Activated T-helper 1 cell treated with Interleukin-2 at 50 U/mL for 16 hours (primary cell): ENCODE data around the gene TBCD.
"Not testable (repeated sequence)": the region's sequence is repeated elsewhere in the genome, so short reads cannot be mapped to it uniquely, and the experiment has no call there.

Source experiments
- DNase-seq: peaks from one replicate; pipeline ENCODE4 v3.0.0-alpha.2; 2020; ENCODE audit warnings: low read depth

Gene TBCD

GRCh38 chr17:82767041-82767754, 15.3 kb downstream of the TBCD start:
- no peak for DNase-seq

- DNase-seq = no peak
Measured at GRCh38 chr17:82769041-82769440, 17.2 kb downstream of the TBCD start.

- no peak for DNase-seq
Measured at GRCh38 chr17:82772026-82772425, 20.2 kb downstream of the TBCD start.

- not testable (repeated sequence) for DNase-seq
Measured at GRCh38 chr17:82774456-82774855, 22.6 kb downstream of the TBCD start.

DNA sequence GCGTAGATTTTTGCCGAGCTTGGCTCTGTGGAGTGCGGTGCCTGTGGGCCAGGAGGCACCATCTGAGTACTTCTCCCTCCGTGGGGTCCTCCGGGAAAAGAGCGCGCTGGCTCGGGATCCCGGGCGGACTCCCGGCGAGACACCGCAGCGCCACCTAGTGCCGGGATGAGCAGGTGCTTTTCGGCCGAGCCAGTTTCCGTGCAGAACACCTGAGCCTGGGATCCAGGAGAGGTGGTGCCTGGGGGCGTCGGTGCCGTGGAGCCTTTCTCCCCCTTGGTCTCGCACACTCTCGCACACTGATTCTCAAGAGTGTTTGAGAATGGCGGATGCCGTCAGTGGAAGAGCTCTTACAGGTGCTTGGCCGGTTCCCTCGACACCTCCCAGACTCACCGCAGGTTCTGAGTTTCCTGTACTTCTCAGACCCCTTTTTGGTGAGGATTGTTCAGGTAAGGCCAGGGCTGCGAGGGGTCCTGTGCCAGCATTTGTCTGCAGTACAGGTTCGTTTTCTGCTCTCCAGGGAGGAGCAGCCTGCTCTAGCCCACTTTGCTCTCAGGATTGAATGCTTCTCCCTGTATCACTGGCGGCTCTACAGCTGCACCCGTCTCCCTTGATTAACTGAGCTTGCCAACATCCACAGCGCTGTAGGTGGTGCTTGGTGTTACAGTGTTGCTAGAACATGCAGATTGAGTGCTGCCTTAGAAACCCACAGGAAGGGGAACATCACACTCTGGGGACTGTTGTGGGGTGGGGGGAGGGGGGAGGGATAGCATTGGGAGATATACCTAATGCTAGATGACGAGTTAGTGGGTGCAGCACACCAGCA, 23.3 kb downstream of the TBCD start:
- DNase-seq = no peak

GRCh38 chr17:82776454-82776853, 24.6 kb downstream of the TBCD start:
- no peak for DNase-seq

GRCh38 chr17:82777778-82778375, 26.0 kb downstream of the TBCD start:
- not testable (repeated sequence) for DNase-seq

- no peak for DNase-seq
Measured at GRCh38 chr17:82779541-82779940, 27.7 kb downstream of the TBCD start.

GRCh38 chr17:82780195-82780594, 28.3 kb downstream of the TBCD start:
- DNase-seq = no peak

DNA sequence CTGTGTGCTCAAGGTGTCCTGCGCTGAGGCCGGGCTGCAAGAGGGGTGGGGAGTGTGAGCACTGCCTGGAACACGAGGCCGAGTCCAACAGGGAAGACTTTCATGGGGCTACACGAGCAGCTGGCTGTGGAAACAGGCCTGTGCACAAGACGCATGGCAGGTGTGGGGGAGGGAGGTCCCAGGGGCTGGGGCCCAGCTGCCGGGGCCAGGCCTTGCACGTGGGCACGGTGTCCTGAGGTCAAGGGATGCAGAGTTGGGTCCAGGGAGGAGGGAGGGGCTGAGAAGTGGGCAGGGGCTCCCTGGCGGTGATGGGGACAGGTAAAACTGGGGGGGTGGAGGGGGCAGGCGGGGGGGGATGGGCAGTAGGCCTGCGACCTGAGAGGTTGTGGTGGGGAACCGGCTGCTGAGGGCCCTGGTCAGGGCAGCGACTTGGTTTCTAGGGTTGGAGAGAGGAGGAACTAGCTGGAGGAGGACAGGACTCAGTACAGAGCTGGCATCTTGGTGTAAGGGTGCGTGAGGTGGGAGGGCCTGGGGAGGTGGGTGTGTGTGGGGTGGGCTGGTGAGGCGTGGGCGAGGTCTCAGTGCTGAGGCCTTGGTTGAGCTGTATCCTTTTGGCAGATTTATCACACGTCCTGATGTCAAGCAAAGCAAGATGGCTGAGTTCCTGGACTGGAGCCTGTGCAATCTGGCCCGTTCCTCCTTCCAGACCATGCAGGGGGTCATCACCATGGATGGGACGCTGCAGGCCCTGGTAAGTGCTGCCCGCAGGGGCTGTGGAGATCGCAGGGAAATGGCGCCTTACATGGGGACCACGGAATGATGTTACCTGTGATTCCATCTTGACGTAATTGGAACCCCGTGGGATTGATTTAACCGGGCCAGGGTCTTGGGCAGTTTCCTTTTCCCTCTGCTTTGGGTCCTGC, 29.4 kb downstream of the TBCD start:
- DNase-seq = no peak

- DNase-seq = peak; percentile 70
Measured at GRCh38 chr17:82781894-82782274, 30.0 kb downstream of the TBCD start.

DNA sequence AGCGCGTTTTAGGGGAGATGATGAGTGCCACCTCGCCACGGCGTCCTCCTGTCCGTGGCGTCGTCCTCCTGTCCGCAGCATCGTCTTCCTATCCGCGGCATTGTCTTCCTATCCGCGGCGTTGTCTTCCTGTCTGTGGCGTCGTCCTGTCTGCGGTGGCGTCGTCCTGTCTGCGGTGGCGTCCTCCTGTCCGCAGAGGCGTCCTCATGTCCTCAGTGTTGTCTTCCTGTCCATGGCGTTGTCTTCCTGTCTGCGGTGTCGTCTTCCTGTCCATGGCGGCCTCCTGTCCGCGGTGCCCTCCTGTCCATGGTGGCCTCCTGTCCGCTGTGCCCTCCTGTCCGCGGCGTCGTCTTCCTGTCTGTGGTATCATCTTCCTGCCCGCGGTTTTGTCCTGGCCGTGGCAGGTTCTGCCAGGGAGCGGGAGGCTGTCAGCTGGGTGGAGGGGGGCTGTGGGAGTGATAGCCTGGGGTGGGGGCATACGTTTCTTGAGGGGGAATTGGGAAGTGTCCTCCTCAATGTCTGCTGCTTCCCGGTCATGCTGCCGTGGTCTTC, 30.9 kb downstream of the TBCD start:
- DNase-seq = no peak

DNA sequence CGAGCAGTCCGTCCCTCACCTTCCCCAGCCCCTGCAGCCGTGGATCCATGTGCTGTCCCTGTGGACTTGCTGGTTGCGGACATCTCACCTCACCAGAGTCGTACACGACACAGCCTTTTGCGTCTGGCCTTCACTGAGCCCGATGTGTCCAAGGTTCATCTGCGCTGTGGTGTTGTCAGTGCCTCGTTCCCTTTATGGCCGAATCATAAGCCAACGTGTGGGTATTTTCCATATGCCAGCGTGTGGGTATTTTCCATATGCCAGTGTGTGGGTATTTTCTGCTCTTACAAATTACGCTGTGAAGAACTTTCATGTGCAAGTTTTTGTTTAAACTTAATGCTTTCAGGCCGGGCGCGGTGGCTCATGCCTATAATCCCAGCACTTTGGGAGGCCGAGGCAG, 31.6 kb downstream of the TBCD start:
- DNase-seq = no peak

GRCh38 chr17:82785581-82785980, 33.7 kb downstream of the TBCD start:
- DNase-seq = not testable (repeated sequence)

DNA sequence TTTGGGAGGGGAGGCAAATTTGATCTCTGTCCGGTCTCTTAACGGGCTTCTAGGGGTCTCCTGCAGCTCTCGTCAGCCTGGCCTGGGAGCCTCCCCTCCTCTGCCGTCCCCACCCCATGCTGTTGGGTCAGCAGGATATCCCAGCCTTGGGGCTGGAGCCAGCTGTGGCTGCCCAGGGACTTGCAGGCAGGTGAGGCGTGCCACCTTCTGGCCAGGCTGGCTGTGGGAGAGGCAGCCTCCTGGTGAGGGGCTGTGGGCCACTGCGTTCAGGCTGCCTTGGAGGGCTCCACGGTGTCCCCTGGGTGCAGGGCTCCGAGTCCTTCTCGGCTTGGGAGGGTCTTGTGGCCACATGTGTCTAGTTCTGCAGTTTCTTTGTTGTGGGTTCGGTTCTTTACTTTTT, 34.6 kb downstream of the TBCD start:
- DNase-seq = no peak

DNA sequence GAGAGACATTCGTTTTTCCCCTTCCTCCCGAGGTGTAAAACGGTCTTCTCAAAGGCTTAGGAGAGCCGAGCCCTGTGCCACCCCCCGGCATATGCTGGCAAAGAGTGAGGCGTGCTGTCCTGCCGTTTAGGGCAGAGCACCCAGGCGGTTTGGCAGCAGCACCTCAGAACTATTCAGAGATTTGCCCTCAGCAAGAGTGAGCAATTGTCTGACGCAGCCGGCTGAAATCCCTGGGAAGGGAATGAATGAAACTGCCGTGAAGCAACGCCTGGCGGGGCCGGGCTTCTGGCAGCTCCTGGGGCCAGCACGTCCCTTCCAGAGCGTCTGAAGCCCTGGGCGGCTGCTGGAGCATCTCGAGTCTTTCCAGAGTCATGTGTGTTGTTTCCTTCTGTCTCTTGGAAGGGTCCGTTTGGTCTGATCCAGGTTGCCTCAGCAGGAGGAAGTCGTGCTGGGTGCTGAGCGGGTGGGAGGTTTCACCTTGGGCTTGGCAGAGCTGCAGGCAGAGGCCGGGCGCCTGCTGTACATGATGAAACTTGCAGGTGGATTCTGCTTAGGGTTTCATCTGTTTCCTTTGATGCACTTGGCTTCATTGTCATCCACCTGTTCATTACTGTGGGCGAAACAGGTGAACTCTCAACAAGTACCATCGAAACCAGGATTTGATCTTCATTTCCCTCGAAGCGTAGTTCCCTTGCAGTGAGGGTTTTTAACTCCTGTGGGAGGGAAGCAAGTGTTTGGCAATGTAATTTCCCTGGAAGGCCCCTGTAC, 35.4 kb downstream of the TBCD start:
- no peak for DNase-seq

- DNase-seq = no peak
Measured at GRCh38 chr17:82788206-82789001, 36.5 kb downstream of the TBCD start.

- DNase-seq = no peak
Measured at GRCh38 chr17:82789051-82789592, 37.3 kb downstream of the TBCD start.

DNA sequence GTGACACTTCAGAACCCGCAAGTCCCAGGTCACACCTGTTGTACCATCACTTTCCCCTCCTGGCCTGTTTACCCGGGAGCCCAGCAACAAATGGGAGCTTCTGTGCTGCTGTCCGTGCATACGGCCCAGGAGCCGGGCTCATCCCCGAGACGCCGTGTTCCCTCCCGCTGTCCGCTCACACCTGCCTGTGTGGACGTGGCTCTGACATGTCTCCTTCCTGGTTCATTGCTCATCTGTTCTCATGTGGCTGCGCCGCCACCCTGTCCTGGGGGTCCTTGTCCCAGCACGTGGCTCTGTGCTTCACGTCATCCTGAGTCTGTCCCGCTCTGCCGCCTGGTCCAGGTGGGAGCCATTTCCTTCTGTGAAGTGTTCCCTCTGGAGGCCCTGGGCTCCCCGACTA, 37.9 kb downstream of the TBCD start:
- DNase-seq = no peak

DNA sequence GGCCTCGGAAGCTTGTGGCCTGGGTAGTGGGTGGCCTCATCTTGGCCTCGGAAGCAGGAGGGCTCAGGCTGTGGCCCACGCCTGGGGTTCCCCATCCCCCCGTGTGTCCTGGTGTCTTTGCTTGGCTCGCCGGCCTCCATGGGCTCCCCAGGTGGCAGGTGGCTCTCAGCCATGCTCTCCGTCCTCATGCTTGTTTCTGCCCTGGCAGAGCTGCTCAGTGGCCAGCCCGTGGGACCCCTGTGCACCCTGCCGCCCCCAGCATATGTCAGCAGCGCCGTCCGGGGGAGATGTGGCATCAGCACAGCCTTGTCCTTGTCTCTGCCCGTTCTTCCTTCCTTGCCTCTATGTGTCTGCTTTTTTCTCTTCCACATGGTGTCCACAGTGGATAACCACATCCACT, 38.5 kb downstream of the TBCD start:
- DNase-seq = no peak
